HG03558 (cell line): Measurements from ENCODE around the gene SEC31B.

Experiments
- ATAC-seq: cut with Tn5 transposase; IDR thresholded peaks from one replicate; pipeline ENCODE4 v1.9.1; 2021; ENCODE audit warnings: moderate number of reproducible peaks; ENCODE audit not compliant: unreplicated experiment; ENCODE audit errors: extremely low read depth

The SEC31B gene

GRCh38 chr10:100528921-100529474 is 9.3 kb upstream of the SEC31B start:
- no peak for ATAC-seq

DNA sequence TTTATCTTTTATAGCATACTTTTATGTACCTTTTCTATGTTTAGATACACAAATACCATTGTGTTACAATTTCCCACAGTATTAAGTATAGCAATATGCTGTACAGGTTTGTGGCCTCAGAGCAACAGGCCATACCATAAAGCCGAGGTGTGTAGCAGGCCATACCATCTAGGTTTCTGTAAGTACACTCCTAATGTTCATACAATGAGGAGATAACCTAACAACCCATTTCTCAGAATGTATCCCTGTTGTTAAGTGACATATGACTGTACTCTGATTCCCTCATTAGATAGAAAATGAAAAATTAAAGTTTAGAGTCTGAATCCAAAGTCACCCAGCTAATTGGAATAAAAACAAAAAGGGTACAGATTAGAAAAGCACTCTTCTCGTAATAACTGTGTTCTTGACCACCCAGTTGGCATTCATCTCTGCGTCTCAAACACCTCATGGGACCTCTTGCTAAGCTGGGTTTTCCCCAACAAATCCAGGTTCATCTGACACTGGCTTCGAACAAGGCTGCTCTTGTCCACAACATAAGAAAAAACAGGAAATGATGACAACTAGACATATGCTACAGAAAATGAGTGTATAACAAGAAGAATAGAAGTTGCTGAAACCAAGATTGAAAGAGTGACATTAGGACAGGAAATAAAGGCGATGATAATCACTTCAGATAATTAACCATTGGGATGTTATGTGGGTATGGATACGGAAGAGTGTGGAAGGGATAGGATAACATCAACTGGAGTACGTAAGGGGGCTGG is 8.6 kb upstream of the SEC31B start:
- no peak for ATAC-seq

GRCh38 chr10:100524638-100525037 is 5.0 kb upstream of the SEC31B start:
- ATAC-seq = no peak

DNA sequence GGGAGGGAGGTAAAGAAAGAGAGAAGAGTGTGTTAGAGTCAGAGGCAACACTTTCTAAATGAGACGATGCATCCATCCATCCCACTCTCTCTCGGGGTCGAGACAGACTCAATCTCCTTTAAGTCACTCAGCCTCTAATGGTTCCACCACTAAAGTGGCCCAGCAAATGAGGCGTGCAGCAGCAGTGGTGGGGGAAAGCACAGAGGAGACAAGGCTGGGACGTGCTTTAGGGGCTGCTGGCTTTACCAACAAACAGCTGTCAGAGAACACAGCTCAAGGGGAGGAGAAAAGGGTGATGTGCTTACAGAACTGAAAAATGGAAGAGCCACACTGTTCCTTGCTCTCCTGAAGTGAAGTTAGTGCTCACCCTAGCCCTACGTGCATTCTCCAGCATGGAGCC is 4.5 kb upstream of the SEC31B start:
- no peak for ATAC-seq

GRCh38 chr10:100522945-100523344 is 3.3 kb upstream of the SEC31B start:
- no peak for ATAC-seq

DNA sequence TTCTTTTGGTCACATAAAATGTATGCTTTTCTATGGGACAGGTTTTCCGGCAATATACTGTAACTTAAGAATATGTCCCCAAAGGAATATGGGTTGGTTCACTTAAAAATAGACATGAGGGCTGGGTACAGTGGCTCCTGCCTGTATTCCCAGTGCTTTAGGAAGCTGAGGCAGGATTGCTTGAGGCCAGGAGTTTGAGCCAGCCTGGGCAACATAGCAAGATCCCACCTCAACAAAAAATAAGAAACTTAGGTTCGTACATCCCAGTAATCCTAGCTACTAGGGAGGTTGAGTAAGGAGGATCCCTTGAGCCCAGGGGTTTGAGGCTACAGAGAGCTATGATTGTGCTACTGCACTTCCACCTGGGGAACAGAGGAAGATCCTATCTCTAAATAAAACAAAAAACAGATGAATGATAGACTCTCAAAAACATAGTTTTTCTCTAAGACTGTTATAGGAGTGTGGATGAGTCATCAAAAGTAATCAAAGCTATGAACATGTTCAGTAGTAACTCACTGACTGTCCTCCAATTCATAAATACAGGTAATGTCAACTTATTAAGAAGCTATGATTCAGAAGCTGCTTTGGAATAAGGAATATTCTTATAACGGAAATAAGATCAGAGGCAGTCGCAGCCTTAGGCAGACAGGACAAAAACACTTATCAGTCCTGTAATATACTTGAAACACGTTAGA is 2.6 kb upstream of the SEC31B start:
- no peak for ATAC-seq

DNA sequence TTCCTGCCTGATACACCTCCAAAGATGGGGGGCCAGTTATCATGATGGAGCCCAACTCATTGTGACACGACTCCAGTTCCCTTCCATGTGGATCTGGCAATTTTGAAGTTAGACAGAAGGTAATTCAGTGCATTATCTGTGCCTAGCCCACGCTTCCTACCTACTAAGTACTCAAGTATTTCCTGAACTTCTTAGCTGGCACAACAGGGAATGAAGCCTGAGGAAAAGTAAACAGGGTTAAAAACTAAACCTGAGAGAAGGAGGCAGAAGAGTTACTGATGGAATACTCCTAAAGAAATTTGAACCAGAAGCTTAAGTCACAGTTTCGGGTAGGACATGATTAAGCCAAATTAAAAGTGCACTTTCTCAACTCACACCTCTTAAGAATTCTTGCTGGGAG is 1.1 kb upstream of the SEC31B start:
- ATAC-seq = no peak

- ATAC-seq = no peak
Measured at GRCh38 chr10:100518761-100519241, 860 bp downstream of the SEC31B start.

DNA sequence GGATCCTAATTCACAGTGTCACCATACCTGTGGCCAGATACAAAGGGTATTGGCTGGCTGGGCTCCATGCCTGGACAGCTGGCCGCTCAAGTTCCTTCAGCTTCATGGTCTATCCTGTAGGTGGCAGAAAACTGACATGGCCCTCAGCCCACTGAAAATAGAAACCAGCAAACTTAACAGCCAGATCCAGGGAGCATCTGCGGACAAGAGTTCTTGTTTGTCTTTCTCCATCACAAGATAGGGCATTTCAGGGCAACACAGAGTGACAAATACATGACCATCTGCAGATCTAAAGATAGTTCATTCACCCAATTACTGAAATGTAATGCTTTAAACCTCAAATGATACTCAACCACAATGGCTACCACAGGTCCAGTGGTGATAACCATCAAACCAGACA is 2.8 kb downstream of the SEC31B start:
- ATAC-seq = no peak

DNA sequence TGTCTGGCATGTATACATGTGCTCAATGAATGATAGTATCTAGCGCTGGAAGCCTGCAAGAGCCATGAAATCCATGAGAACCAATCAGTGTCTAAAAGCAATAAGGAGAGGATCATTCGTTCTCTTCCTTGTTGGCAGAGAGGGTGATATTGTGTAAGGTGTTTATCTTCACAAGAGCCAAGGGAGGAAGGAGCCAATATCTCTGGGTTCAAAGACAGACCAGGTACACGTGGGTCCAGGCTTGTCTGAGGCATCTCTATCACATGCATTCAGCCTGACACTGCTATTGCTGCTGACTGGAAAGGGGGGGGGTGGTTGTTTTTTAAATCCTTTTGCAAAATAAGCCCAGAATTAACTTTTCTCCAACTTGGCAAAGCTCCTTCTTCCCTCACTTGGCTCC is 4.0 kb downstream of the SEC31B start:
- no peak for ATAC-seq

DNA sequence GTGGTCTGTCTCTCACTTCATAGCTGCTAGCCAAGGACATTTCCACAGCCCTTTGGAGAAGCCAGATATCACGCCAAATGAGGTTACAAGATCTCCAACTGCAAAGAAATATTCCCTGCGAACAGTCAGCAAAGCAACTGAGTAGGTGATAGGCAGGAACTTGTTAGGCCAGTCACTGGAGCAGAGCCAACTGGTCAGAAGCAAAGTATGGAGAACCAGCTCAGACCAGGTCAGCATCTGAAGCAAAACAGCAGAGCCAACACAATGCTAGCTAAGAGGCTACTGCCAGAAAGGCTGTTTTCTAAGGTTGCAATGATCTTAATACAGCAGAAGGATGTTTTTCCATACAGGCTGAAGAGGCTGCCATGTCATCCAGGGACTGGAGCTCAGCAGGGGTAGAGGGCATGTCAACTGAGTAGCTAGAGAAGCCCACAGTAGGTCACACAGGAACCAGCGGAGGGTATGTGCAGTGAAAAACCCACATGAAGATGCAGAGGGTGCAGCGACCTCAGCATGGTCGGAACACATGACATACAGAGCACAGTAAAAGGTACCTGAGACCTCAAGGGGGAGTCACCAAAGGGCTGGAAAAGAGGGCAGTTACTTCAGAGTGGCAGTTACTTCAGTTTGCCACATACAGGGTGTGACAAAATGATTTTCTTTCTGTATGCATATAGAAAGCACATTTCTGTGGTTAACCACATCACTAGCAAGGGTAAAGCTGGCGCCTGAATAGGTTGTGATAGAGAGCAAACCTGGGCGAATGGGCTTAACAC is 8.9 kb downstream of the SEC31B start:
- ATAC-seq = no peak

GRCh38 chr10:100509241-100509840 is 10.3 kb downstream of the SEC31B start:
- ATAC-seq = no peak

DNA sequence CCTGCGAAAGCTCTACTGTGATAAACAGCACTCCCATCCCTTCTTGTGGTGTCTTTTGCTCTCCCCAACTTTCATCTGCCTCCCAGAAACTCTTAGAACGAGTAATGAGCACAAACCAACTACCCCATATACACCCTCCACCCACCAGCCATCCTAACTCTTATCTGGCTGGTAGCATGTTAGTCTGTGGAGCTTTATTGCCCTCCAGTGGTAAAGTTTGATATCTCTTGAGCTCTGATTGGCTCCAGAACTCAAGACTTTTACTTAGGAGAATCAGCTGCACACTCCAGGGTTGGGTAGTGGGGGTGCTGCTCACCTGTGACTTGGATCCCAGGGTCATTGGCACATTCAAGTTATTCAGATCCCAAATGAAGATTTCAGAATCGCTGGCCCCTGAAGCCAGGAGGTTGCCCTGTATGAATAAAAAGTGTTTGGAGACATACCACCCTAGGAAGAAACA is 10.9 kb downstream of the SEC31B start:
- ATAC-seq = no peak

- no peak for ATAC-seq
Measured at GRCh38 chr10:100508266-100508665, 11.4 kb downstream of the SEC31B start.

DNA sequence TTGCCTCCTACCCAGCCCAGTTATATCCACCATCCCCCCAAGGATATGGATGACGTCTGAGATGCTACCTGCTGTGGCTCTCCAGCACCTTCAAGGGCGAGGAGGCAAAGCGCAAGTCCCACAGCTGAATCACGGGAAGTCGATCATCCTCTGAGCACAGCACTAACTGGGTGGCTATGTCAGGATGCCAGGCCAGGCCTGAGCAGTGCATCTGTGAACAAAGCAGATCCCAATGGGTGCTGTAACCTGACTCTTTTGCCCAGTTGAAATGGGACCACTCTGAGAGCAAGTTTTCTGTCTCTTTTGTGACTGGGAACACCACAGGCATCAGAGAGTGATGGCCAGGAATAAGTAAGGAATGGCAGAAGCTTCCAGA is 12.3 kb downstream of the SEC31B start:
- no peak for ATAC-seq

DNA sequence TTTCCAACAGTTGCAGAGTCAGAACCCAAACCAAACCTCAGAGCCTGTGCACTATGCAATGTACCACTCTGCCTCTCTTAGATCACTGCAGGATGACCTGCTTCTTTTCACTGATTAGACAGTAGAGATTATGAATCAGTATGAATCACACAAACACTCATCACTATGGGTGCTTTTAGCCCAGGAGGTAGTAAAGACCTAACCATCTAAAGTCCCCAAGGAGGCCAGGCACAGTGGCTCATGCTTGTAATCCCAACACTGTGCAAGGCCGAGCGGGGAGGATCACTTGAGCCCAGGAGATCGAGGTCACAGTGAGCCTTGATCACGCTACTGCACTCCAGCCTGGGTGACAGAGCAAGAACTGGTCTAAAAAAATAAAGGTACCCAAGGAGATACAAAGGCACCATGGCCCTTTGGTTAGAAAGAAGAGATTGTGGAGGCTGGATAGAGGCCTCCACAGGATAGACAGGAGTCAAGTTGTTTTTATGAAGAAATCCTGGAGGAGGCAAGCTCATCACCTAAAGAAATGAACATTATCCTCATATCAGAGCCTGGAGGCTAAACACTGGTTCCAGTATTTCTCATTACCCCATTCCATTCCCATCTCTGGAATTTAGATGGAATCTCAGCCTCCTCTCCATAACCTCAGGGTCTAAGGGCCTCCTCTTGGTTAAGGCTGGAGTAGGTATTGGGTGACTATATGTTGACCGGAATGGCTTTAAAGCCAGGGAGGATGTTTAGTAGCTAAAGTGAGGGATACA is 12.9 kb downstream of the SEC31B start:
- ATAC-seq = no peak

- no peak for ATAC-seq
Measured at GRCh38 chr10:100505164-100505563, 14.5 kb downstream of the SEC31B start.

DNA sequence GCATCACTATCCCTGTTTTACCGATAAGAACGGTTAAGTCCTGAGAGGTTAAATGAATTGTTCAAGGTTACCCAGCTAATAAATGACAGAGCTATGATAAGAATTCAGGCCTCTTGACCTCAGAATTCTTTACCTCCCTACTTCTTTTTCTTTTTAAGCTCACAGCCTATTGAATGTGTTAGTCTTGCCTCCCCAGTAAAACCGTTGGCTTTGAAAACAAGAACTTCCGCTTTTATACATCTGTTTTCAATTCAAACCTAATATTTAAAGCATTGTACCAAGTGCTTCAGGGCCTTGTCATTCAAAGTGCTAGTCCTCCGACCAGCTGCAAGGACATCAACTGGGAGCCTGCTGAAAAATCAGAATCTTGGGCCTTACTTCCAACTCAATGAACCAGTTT is 15.6 kb downstream of the SEC31B start:
- no peak for ATAC-seq

GRCh38 chr10:100502926-100503494 is 16.7 kb downstream of the SEC31B start:
- no peak for ATAC-seq
